ENCODE results near the gene GRB2. TPM values are rescaled to one million over a fixed set of nuclear protein-coding genes. Genes with fewer than 3 reads are reported as not detected.
A peak's percentile ranks its signal among the peaks of the same experiment; 100 is the strongest.

Gene GRB2
- total RNA-seq, 3 donors from 2014 or later = 97.8 to 116 (median 102) TPM

- DNase-seq (no peak), ATAC-seq (no peak)
- Histone ChIP-seq H3K9me3 (no peaks in the 10 kb centered on the region), H3K36me3 (ENCODE audit: low read depth) (no peaks in the 10 kb centered on the region), H3K4me1 (ENCODE audit: low read depth) (peaks cover 14% of the 10 kb centered on the region), H3K4me3 (no peak overlapping the region)
- intact Hi-C loops (cut with DNase I, micrococcal nuclease) = no loop called here
- TF ChIP-seq, protein P1, sequence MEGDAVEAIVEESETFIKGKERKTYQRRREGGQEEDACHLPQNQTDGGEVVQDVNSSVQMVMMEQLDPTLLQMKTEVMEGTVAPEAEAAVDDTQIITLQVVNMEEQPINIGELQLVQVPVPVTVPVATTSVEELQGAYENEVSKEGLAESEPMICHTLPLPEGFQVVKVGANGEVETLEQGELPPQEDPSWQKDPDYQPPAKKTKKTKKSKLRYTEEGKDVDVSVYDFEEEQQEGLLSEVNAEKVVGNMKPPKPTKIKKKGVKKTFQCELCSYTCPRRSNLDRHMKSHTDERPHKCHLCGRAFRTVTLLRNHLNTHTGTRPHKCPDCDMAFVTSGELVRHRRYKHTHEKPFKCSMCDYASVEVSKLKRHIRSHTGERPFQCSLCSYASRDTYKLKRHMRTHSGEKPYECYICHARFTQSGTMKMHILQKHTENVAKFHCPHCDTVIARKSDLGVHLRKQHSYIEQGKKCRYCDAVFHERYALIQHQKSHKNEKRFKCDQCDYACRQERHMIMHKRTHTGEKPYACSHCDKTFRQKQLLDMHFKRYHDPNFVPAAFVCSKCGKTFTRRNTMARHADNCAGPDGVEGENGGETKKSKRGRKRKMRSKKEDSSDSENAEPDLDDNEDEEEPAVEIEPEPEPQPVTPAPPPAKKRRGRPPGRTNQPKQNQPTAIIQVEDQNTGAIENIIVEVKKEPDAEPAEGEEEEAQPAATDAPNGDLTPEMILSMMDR (IDR thresholded peaks at IDR 0.05) = no peak
Observed at GRCh38 chr17:75407655-75408352, 2.3 kb upstream of the GRB2 start.

DNA sequence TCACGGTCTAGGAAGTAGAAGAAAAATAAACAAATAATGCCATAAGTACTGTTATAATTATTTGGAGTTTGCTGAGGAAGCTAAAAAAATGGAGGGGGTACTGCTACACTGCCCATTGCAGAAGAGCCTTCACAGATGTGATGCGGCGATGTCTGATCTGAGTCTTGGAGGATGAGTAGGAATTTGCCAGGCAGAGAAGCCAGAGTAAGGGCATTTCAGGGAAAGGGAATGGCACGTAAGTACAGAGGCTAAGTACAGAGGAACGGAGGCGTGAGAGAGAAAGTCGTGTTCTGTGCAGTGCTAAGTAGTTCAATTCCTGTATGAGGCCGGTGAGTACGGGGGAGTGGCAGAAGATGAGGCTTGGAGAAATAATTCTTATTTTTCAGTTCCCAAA is 741 bp upstream of the GRB2 start:
- DNase-seq = peak in 1 of 3 donors; percentile 38

DNA sequence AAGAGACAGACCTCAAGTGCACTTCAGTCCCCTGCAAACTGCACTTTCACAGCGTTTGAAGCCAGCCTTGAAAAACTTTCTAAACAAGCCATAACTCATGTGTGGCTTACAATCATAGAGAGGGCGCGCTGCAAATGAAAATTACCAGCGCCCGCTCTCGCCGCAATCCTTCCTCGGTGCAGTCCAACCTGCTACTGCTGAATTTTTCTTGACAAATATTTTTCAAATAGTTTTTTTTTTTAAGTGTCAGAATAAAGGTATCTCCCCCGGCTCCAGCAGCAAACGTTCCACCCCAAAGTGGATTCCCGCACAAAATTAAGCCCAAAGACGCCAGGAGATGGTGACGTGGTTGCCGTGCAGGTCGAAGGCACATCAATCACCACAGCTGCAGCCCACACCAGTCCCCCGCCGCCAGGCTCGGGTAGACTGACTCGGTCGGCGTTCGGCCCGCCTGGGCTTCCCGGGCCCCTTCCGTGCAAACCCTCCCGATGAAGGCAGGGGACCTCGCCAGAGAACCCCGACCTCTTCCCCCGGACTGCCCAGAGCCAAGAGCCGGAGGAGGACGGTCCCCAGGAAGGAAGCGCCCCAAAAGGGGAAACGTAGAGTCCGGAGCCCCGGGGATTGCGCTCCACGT is 630 bp downstream of the GRB2 start:
- H3K4me3 ChIP-seq = peak overlapping the region; percentile 100
- H3K4me1 ChIP-seq (ENCODE audit: low read depth) = peaks cover 14% of the 10 kb centered on the region
- H3K36me3 ChIP-seq (ENCODE audit: low read depth) = no peaks in the 10 kb centered on the region
- DNase-seq (peak; percentile 48 to 72 (median 69)), ATAC-seq (peak; percentile 47)
- no peaks in the 10 kb centered on the region for H3K9me3 ChIP-seq
- TF ChIP-seq, protein P1 (IDR thresholded peaks at IDR 0.05) = no peak
- intact Hi-C loops (cut with DNase I, micrococcal nuclease) = loop anchor here in 1 of 2 donors (5.0 kb wide), 1 partner anchor 78 kb away; no protein-coding TSS in a partner anchor

More for the DNA sequence above, 741 bp upstream of the GRB2 start:
- Histone ChIP-seq H3K9me3 (no peaks in the 10 kb centered on the region), H3K36me3 (ENCODE audit: low read depth) (no peaks in the 10 kb centered on the region), H3K4me3 (no peak overlapping the region), H3K4me1 (ENCODE audit: low read depth) (peaks cover 14% of the 10 kb centered on the region)
- intact Hi-C loops (cut with DNase I, micrococcal nuclease) = no loop called here
- ATAC-seq = no peak
- TF ChIP-seq, protein P1 (IDR thresholded peaks at IDR 0.05) = no peak

GRCh38 chr17:75404223-75404730 is 1.2 kb downstream of the GRB2 start:
- Histone ChIP-seq H3K4me3 (peak overlapping the region; percentile 100), H3K4me1 (ENCODE audit: low read depth) (peaks cover 14% of the 10 kb centered on the region), H3K36me3 (ENCODE audit: low read depth) (no peaks in the 10 kb centered on the region), H3K9me3 (no peaks in the 10 kb centered on the region)
- intact Hi-C loops (cut with DNase I, micrococcal nuclease) = loop anchor here in 1 of 2 donors (5.0 kb wide), 1 partner anchor 77 kb away; no protein-coding TSS in a partner anchor
- ATAC-seq (peak; percentile 46), DNase-seq (peak in 2 of 3 donors; percentile 67 to 74)
- TF ChIP-seq, protein P1 (IDR thresholded peaks at IDR 0.05) = peak; percentile 69

DNA sequence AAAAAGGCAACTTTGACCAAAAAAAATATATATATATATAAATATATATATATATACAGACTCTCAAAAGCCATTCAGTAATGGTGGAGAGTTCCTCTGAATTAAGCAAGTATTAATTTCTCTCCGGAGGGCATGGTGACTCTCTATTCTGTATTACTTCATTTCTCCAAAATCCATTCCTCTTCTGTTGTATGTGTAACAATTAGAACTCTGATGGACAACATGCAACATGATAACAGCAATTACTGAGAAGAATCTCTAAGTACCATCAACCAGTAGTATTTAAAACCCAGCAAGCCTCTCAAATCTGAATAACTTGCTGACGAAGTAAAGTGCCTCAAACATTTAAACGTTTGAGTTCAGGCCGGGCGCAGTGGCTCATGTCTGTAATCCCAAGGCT is 2.3 kb downstream of the GRB2 start:
- ATAC-seq = no peak
- H3K4me1 ChIP-seq (ENCODE audit: low read depth) = peaks cover 14% of the 10 kb centered on the region
- TF ChIP-seq, protein P1 (IDR thresholded peaks at IDR 0.05) = no peak
- intact Hi-C loops (cut with DNase I, micrococcal nuclease) = loop anchor here in 1 of 2 donors (5.0 kb wide), 1 partner anchor 76 kb away; no protein-coding TSS in a partner anchor
- no peaks in the 10 kb centered on the region for H3K36me3 ChIP-seq (ENCODE audit: low read depth)
- H3K4me3 ChIP-seq = no peak overlapping the region
- DNase-seq = no peak
- no peaks in the 10 kb centered on the region for H3K9me3 ChIP-seq

Measured in mucosa of descending colon (tissue), 3 donors.